Lower leg skin (tissue), 3 donors: ENCODE results near the gene LSG1.

Source experiments
- CTCF ChIP-seq, 3 donors: fragments of 450-650 bp; IDR thresholded peaks; one replicate each; pipeline ENCODE4 v1.5.1; 2016; ENCODE audit warnings: antibody characterized with exemption in 3 of 3, mild to moderate bottlenecking in 3 of 3, moderate library complexity in 2 of 3
- POLR2A ChIP-seq, 2 donors: fragments of 450-650 bp; IDR thresholded peaks; one replicate each; pipeline ENCODE4 v1.6.1; 2016 to 2017; ENCODE audit warnings: antibody characterized with exemption in 2 of 2, mild to moderate bottlenecking in 1 of 2, moderate library complexity in 1 of 2

GRCh38 chr3:194622621-194623340 lies 49.2 kb downstream of the LSG1 start:
- TF ChIP-seq CTCF (IDR thresholded peaks at IDR 0.05) (no peak), POLR2A (IDR thresholded peaks at IDR 0.05) (no peak)
